ENCODE results near the gene WASF1.

The WASF1 gene

GRCh38 chr6:110188791-110189190, 9.3 kb upstream of the WASF1 start:
- TF ChIP-seq, protein P1, sequence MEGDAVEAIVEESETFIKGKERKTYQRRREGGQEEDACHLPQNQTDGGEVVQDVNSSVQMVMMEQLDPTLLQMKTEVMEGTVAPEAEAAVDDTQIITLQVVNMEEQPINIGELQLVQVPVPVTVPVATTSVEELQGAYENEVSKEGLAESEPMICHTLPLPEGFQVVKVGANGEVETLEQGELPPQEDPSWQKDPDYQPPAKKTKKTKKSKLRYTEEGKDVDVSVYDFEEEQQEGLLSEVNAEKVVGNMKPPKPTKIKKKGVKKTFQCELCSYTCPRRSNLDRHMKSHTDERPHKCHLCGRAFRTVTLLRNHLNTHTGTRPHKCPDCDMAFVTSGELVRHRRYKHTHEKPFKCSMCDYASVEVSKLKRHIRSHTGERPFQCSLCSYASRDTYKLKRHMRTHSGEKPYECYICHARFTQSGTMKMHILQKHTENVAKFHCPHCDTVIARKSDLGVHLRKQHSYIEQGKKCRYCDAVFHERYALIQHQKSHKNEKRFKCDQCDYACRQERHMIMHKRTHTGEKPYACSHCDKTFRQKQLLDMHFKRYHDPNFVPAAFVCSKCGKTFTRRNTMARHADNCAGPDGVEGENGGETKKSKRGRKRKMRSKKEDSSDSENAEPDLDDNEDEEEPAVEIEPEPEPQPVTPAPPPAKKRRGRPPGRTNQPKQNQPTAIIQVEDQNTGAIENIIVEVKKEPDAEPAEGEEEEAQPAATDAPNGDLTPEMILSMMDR (IDR thresholded peaks at IDR 0.05; ENCODE audit: extremely low read depth, missing control alignments) = no peak
- DNase-seq (ENCODE audit: low spot score) = no peak

DNA sequence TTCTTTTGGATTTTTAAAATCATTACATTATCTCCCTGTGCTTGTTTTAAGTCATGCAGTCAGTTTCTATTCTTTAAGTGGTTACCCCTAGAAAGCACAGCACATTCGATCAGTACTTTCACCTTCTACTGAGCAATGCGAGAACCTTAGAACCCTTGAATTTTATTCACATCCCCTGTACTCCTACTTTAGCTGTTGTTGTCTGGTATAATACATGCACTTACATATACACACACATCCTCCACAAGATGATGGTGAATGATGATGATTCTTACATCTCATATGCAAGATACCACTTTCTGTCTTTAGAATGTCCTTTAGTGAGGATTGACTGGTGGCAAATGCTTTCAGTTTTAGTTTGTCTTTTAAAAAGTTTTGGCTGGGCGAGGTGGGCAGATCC, 6.4 kb upstream of the WASF1 start:
- peak; percentile 40 for DNase-seq (ENCODE audit: low spot score)
- TF ChIP-seq, protein P1 (IDR thresholded peaks at IDR 0.05; ENCODE audit: extremely low read depth, missing control alignments) = no peak

DNA sequence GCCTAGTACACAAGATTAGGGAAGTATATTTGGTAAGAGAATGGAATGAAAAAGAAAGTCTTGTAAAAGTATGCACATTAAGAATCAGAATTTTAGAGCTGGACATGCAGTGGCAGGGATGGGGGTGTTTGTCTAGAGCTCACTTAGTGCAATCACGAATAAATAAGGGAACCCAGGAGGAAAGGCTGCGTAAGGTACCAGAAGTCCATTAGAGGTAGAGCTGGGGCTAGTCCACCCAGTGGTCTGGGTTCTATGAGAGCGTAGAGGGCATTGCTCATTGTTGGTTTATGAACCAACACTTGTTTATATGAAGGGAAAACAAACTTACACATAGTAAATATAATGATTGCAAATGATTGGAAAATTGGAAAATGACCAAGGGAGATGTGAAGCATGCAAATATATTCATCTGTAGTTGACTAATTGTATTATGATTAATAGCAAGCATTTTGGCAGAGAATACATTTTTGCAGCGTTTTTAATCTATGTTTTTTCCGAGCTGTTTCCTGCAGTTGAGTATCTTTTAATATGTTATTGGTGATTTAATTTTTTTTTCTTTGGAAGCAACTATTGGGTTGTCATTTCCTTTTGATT, 3.9 kb upstream of the WASF1 start:
- DNase-seq (ENCODE audit: low spot score) = no peak
- TF ChIP-seq, protein P1 (IDR thresholded peaks at IDR 0.05; ENCODE audit: extremely low read depth, missing control alignments) = no peak

DNA sequence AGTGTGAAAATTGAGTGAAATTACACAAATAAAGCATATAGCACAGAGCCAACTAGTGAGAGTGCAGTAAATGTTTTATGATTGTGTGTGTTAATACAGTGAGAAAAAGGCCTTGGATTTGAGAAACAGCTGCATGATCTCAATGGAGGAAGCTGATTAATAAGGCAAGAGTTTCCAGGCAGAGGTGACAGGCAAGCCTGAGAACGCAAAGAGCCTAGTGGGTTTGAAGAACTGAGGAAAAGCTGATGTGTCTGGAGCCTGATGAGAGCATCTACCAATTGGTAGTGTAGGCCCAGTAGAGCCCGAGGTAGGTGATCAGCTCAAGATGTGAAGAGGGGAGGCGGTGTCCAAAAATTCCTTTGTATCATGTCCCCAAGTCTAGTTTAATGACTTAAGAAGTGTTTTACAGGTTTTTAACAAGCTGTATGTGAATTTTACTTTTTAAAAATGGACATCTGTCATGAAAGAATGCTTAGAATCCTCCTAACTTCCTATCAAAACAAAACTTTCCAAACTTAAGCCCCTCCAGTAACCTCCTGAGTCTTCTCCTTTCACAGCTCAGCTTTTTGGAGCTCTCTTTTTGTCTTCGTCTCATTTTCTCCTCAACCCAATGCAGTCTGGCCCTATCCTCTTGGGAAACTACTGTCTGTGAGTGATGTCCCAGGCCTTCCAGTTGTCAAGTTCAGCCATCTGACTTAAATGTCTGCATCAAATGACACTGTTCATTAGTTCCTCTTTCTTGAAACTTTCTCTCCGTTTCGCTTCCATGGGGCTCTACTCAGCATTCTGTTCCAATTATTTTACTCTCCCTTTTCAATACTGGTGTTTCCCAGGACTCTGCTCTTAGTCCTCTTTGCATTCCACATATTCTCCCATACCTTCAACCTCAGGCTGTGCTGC, 1.9 kb upstream of the WASF1 start:
- DNase-seq (ENCODE audit: low spot score) = peak; percentile 22
- TF ChIP-seq, protein P1 (IDR thresholded peaks at IDR 0.05; ENCODE audit: extremely low read depth, missing control alignments) = no peak

GRCh38 chr6:110180228-110181008, 948 bp upstream of the WASF1 start, which contains the start of gene CDC40:
Gene CDC40, plus strand, starts transcription at chr6:110180427. Its CDS starts 18 bp downstream, at chr6:110180445.
- DNase-seq (ENCODE audit: low spot score) = peak; percentile 67
- TF ChIP-seq, protein P1 (IDR thresholded peaks at IDR 0.05; ENCODE audit: extremely low read depth, missing control alignments) = no peak

DNA sequence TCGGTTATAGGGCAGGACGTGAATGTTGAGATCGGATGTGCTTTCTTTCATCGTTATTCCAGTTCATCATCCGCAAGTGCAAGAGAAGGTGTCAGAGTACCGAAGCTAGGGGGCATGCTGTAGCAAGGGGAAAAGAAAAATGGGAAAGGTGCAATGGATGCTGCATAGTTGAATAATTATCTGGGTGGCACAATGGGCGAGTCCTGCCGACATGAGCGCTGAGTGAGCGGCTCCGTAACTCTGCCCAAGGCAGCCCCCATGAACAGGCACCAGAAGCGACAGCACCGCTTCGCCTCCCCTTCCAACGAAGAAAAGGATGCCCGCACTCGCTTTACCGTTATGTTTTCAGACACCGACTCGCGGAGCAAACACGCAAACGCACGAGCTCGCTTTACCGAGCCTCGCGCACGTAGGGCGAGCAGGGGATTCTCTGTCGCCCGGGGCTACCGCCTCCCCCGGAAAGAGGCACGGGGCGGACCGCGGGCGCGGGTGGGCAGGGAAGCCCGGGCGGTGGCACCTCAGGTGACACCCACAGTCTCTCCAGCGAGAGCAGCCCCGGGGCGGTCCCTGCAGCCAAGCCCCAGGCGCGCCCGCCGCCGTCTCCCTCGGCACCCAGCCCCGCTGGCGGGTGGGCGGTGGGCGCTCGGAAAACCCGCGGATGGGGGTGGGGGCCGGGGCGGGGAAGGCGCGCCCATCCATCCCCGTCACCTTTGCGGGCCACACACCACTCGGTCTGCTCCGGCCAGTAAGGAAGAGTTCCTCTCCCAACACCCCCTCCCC, 654 bp downstream of the WASF1 start:
- DNase-seq (ENCODE audit: low spot score) = peak; percentile 45
- TF ChIP-seq, protein P1 (IDR thresholded peaks at IDR 0.05; ENCODE audit: extremely low read depth, missing control alignments) = peak; percentile 19

Data from GM20000 (cell line).